Measurements from ENCODE around the gene SLC46A2.

The SLC46A2 gene

DNA sequence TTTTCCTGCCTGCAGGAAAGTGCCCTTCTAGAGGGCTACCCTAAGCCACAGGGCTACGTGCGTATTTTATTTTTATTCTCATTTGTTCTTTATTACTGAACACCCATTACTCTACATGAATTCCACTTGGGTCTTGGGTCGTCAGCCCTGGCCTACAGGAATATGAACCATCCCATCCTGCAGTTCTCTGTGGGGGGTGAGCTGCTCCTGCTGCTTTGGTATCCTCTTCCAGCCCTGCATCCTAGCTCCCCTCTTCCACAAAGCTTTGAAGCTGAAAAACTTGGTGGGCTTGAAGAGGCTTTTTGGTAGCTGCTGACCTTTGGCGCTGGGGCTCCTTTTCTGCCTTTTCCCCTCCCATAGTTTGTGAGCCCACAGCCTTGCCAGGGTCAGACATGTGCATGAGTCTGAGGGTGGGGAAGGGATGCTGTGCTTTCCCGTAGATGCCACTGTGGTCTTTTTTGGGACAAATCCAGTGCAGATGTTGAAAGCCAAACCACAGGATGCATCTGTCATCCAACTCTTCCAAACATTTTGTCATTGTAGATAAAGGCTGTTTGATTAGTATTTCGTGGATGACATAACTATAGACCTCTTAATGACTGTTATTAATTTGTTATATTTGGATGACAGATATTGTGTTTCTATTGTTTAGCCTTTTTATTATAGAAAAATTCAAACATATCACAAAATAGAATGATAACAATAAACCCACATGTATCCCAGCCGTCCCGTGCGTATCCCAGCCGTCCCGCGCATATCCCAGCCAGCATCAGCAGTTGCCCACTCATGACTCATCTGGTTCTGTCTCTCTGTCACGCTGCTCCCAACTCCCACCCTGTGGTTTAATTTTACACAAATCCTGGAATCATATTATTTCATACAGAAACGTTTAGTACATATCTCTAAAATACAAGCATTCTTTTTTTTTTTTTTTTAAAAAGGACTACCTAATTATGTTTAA is 43.9 kb downstream of the SLC46A2 start:
- Histone ChIP-seq H3K9me3 (ENCODE audit: insufficient read depth, low read length) (no peaks in the 10 kb centered on the region), H3K9me2 (replicated peaks; ENCODE audit: insufficient read depth, low read length) (no peaks in the 10 kb centered on the region), H3K9ac (ENCODE audit: low read length) (no peak overlapping the region), H3K36me3 (ENCODE audit: low read length) (no peaks in the 10 kb centered on the region), H4K20me1 (ENCODE audit: low read depth, low read length) (no peaks in the 10 kb centered on the region), H3K27me3 (ENCODE audit: low read length) (no peaks in the 10 kb centered on the region), H3K79me2 (ENCODE audit: insufficient read depth, low read length) (no peaks in the 10 kb centered on the region), H2AFZ (ENCODE audit: low read depth, low read length, severe bottlenecking) (no peak overlapping the region), H3K4me3 (ENCODE audit: insufficient read depth, low read length, poor library complexity, severe bottlenecking) (no peak overlapping the region), H3F3A (ENCODE audit: insufficient read depth) (no peaks in the 10 kb centered on the region), H3K4me2 (ENCODE audit: low read depth, low read length, poor library complexity, severe bottlenecking) (no peak overlapping the region), H3K27ac (ENCODE audit: low read depth, low read length) (no peak overlapping the region)
- TF ChIP-seq, protein P1, sequence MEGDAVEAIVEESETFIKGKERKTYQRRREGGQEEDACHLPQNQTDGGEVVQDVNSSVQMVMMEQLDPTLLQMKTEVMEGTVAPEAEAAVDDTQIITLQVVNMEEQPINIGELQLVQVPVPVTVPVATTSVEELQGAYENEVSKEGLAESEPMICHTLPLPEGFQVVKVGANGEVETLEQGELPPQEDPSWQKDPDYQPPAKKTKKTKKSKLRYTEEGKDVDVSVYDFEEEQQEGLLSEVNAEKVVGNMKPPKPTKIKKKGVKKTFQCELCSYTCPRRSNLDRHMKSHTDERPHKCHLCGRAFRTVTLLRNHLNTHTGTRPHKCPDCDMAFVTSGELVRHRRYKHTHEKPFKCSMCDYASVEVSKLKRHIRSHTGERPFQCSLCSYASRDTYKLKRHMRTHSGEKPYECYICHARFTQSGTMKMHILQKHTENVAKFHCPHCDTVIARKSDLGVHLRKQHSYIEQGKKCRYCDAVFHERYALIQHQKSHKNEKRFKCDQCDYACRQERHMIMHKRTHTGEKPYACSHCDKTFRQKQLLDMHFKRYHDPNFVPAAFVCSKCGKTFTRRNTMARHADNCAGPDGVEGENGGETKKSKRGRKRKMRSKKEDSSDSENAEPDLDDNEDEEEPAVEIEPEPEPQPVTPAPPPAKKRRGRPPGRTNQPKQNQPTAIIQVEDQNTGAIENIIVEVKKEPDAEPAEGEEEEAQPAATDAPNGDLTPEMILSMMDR (IDR thresholded peaks at IDR 0.05; ENCODE audit: insufficient read depth, low read length, poor library complexity, severe bottlenecking), result no peak
- TF ChIP-seq EZH2phosphoT487 (conservative IDR thresholded peaks at IDR 0.05; ENCODE audit: low read length), result no peak

GRCh38 chr9:112844771-112845542 is 45.7 kb downstream of the SLC46A2 start:
- Histone ChIP-seq H3K4me3 (ENCODE audit: insufficient read depth, low read length, poor library complexity, severe bottlenecking) (no peak overlapping the region), H3F3A (ENCODE audit: insufficient read depth) (no peaks in the 10 kb centered on the region), H2AFZ (ENCODE audit: low read depth, low read length, severe bottlenecking) (peak overlapping the region; percentile 98), H3K36me3 (ENCODE audit: low read length) (no peaks in the 10 kb centered on the region), H3K9me3 (ENCODE audit: insufficient read depth, low read length) (no peaks in the 10 kb centered on the region), H3K27me3 (ENCODE audit: low read length) (no peaks in the 10 kb centered on the region), H3K9me2 (replicated peaks; ENCODE audit: insufficient read depth, low read length) (no peaks in the 10 kb centered on the region), H4K20me1 (ENCODE audit: low read depth, low read length) (no peaks in the 10 kb centered on the region), H3K27ac (ENCODE audit: low read depth, low read length) (no peak overlapping the region), H3K9ac (ENCODE audit: low read length) (no peak overlapping the region), H3K79me2 (ENCODE audit: insufficient read depth, low read length) (no peaks in the 10 kb centered on the region), H3K4me2 (ENCODE audit: low read depth, low read length, poor library complexity, severe bottlenecking) (peak overlapping the region; percentile 47)
- TF ChIP-seq, protein P1 (IDR thresholded peaks at IDR 0.05; ENCODE audit: insufficient read depth, low read length, poor library complexity, severe bottlenecking), result peak; percentile 97
- no peak for TF ChIP-seq EZH2phosphoT487 (conservative IDR thresholded peaks at IDR 0.05; ENCODE audit: low read length)

DNA sequence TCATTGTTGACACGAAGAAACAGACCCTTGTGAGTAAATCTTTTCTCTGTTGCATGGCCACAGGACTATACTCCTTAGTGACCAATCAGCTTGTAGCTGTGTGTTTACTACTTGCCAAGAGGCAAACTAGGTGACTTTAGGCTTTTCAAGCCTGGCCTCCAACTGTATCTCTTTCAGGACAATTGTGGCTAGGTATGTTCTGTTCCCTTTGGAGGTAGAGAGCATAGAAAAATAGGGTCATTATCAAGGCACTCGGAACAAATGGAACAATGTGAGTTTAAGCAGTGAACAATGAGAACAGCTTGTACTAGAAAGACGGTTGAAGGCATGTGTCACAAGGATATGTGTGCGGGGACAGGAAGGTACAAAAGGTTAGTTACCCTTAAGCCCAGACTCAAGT is 48.1 kb downstream of the SLC46A2 start:
- Histone ChIP-seq H3K9me2 (replicated peaks; ENCODE audit: insufficient read depth, low read length) (no peaks in the 10 kb centered on the region), H3K79me2 (ENCODE audit: insufficient read depth, low read length) (no peaks in the 10 kb centered on the region), H3K27ac (ENCODE audit: low read depth, low read length) (no peak overlapping the region), H3K9me3 (ENCODE audit: insufficient read depth, low read length) (no peaks in the 10 kb centered on the region), H4K20me1 (ENCODE audit: low read depth, low read length) (no peaks in the 10 kb centered on the region), H3K4me3 (ENCODE audit: insufficient read depth, low read length, poor library complexity, severe bottlenecking) (no peak overlapping the region), H3K9ac (ENCODE audit: low read length) (no peak overlapping the region), H2AFZ (ENCODE audit: low read depth, low read length, severe bottlenecking) (no peak overlapping the region), H3K36me3 (ENCODE audit: low read length) (no peaks in the 10 kb centered on the region), H3F3A (ENCODE audit: insufficient read depth) (no peaks in the 10 kb centered on the region), H3K4me2 (ENCODE audit: low read depth, low read length, poor library complexity, severe bottlenecking) (no peak overlapping the region), H3K27me3 (ENCODE audit: low read length) (no peaks in the 10 kb centered on the region)
- TF ChIP-seq, protein P1 (IDR thresholded peaks at IDR 0.05; ENCODE audit: insufficient read depth, low read length, poor library complexity, severe bottlenecking), result no peak
- TF ChIP-seq EZH2phosphoT487 (conservative IDR thresholded peaks at IDR 0.05; ENCODE audit: low read length), result no peak
